NCI-H226 (cell line): ENCODE data around the gene PRUNE1.
A peak's percentile ranks its signal among the peaks of the same experiment; 100 is the strongest.

ENCODE experiments used
- DNase-seq: peaks from one replicate; pipeline ENCODE4 v3.0.0-alpha.2; 2015

Gene PRUNE1

GRCh38 chr1:151054971-151055547, 46.8 kb downstream of the PRUNE1 start:
- DNase-seq, result no peak

GRCh38 chr1:151055581-151055980, 47.3 kb downstream of the PRUNE1 start:
- no peak for DNase-seq

- no peak for DNase-seq
Observed at GRCh38 chr1:151056149-151056548, 47.9 kb downstream of the PRUNE1 start.

GRCh38 chr1:151058692-151059091, 50.4 kb downstream of the PRUNE1 start:
- no peak for DNase-seq

GRCh38 chr1:151059109-151060006, 51.1 kb downstream of the PRUNE1 start, which contains the start of gene CDC42SE1:
CDC42SE1 (minus strand) TSS chr1:151059622; CDS start chr1:151055730, 3,892 bp downstream.
- DNase-seq, result peak; percentile 82

- peak; percentile 17 for DNase-seq
Observed at GRCh38 chr1:151060007-151060656, 51.9 kb downstream of the PRUNE1 start, which contains the start of gene MLLT11. MLLT11 (plus strand) TSS chr1:151060397; CDS start chr1:151067225, 6,828 bp downstream.

GRCh38 chr1:151060657-151061421, 52.6 kb downstream of the PRUNE1 start:
- no peak for DNase-seq

GRCh38 chr1:151061704-151062103, 53.5 kb downstream of the PRUNE1 start:
- no peak for DNase-seq

GRCh38 chr1:151062741-151063371, 54.6 kb downstream of the PRUNE1 start:
- DNase-seq, result peak; percentile 90

- DNase-seq, result no peak
Observed at GRCh38 chr1:151065089-151065645, 56.9 kb downstream of the PRUNE1 start.

GRCh38 chr1:151067185-151067584, 58.9 kb downstream of the PRUNE1 start:
- DNase-seq, result no peak

- no peak for DNase-seq
Observed at GRCh38 chr1:151069103-151069486, 60.8 kb downstream of the PRUNE1 start.

GRCh38 chr1:151070474-151071276, 62.4 kb downstream of the PRUNE1 start, which contains the start of gene GABPB2:
GABPB2 (plus strand) TSS chr1:151070761; CDS start chr1:151088190, 17,429 bp downstream.
- peak; percentile 94 for DNase-seq

- DNase-seq, result no peak
Observed at GRCh38 chr1:151072224-151072623, 64.0 kb downstream of the PRUNE1 start.
